WI38 (cell line): ENCODE measurements around the gene CYCS.
A peak's percentile ranks its signal among the peaks of the same experiment; 100 is the strongest.
"Not testable (repeated sequence)": the region's sequence is repeated elsewhere in the genome, so short reads cannot be mapped to it uniquely, and the experiment has no call there.

Experiments
- H3K4me3 ChIP-seq: 2 replicates; pipeline ENCODE4 v1.5.1; 2011; ENCODE audit warnings: low read depth, mild to moderate bottlenecking, control low read depth, low read length
- TF ChIP-seq, protein P1 (sequence below): IDR thresholded peaks from 2 replicates; pipeline ENCODE4 v1.5.1; 2012; ENCODE audit warnings: low read depth, mild to moderate bottlenecking, control low read depth, low read length

Gene CYCS

DNA sequence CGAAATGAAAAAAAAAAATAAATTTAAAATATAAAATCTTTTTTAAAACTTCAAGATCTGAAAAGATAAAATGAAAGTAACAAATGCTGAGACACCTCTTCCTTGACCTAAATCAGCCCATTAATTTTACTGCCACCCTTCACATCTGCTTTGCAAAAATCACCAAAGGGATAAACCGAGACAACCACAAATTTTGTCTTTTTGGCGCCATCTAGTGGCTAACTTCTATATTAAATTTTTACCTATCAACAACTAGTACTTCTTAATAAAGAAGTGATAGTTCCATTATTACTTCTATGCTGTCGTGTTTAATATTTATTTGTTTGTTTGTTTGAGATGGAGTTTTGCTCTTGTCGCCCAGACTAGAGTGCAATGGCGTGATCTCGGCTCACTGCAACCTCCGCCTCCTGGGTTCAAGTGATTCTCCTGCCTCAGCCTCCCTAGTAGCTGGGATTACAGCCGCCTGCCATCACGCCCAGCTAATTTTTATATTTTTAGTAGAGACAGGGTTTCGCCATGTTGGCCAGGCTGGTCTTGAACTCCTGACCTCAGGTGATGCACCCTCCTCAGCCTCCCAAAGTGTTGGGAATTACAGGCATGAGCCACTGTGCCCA lies 35.0 kb upstream of the CYCS start:
- TF ChIP-seq, protein P1, sequence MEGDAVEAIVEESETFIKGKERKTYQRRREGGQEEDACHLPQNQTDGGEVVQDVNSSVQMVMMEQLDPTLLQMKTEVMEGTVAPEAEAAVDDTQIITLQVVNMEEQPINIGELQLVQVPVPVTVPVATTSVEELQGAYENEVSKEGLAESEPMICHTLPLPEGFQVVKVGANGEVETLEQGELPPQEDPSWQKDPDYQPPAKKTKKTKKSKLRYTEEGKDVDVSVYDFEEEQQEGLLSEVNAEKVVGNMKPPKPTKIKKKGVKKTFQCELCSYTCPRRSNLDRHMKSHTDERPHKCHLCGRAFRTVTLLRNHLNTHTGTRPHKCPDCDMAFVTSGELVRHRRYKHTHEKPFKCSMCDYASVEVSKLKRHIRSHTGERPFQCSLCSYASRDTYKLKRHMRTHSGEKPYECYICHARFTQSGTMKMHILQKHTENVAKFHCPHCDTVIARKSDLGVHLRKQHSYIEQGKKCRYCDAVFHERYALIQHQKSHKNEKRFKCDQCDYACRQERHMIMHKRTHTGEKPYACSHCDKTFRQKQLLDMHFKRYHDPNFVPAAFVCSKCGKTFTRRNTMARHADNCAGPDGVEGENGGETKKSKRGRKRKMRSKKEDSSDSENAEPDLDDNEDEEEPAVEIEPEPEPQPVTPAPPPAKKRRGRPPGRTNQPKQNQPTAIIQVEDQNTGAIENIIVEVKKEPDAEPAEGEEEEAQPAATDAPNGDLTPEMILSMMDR, result 0 out of 2 replicates have a peak, but pooled peaks have one; percentile 6
- not testable (repeated sequence) for H3K4me3 ChIP-seq

DNA sequence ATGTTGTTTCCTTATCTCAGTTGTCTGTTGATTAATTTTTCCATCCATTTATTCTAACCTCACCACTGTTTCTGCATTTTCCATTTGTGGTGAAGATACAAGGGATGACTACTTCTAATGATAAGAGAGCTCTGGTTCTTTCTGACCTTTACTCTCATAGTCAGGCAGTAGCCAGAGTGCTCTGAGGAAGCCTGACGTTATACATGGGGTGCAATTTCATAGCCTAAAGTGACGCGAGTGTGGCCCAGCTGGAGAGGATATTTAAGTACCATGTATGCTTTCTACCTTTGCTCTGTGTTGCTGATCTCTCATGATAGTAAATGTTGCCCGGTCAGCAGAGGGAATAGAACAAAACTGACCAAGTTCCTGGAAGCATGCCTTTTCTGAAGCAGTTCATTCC lies 33.9 kb upstream of the CYCS start:
- H3K4me3 ChIP-seq, result no peak overlapping the region
- TF ChIP-seq, protein P1, result no peak

DNA sequence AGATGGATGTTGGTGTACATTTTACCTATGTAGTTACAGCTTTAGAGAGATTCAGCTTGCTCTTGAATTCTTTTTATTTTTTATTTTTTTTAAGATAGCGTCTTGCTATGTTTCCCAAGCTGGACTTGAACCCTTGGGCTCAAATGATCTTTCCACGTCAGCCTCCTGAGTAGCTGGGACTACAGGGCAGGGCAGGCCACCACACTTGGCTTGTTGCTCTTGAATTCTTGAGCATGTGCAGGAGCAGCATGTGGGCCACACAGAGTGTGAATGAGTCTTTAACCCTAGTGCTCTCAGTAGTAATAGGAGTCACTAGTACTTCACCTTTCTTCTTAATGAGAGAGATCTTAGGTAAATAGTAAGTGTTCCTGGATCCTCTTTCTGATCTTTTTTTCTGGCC lies 26.7 kb upstream of the CYCS start:
- TF ChIP-seq, protein P1, result no peak
- no peak overlapping the region for H3K4me3 ChIP-seq

DNA sequence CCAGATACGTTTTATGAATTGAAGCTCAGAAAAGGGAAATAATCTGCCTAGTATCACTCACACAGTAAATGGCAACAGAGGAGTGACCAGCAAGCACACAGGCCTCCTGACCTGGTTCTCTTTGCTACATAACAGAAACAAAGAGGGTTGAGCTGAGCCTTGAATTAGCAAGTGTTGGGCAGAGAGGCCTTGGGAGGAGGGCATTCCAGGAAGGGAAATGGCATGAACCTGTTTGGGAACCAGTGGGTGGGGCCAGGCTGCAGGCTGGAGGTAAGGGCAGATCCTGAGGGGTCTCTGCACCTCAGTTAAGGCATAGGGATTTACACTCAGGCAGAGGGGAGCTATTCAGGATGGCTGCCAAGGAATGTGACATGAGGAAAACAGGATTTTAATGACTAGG lies 24.8 kb upstream of the CYCS start:
- TF ChIP-seq, protein P1, result no peak
- H3K4me3 ChIP-seq, result no peak overlapping the region

DNA sequence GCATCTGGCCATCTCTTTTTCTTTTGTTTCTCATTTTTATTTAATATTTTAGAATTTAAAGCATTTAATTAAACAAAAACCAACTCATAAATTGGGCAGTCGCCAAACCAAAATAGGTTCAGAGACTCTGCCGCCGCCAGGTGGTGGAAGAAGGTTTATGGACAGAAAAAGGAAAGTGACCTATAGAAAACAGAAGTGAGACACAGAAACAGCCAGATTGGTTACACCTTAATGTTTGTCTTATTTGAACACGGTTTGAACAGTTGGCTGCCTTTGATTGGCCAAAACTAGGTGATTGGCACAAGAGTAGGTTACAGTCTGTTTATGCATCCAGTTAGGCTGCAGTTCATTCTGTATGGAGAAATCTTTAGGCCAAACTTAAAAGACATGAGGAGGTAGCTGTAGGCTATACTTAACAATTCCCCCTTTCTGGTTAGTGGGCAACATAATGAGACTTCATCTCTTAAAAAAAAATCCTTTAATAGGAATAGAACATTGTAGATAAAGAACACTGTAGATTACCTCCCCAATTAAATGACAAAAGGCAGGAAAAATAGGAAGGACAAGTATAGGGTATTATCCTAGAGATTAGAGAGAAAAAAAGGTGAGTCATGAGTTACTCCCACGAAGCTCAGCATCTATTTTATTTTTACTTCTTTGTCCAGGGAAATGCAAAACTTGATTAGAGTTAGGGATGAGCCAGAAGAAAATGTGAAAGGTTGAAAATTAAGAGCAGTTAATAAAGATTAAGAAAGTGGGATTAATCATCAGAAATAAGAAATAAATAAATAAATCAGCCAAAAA lies 23.9 kb upstream of the CYCS start:
- H3K4me3 ChIP-seq, result no peak overlapping the region
- TF ChIP-seq, protein P1, result no peak

GRCh38 chr7:25143763-25144162 lies 18.7 kb upstream of the CYCS start:
- TF ChIP-seq, protein P1, result no peak
- H3K4me3 ChIP-seq, result no peak overlapping the region

DNA sequence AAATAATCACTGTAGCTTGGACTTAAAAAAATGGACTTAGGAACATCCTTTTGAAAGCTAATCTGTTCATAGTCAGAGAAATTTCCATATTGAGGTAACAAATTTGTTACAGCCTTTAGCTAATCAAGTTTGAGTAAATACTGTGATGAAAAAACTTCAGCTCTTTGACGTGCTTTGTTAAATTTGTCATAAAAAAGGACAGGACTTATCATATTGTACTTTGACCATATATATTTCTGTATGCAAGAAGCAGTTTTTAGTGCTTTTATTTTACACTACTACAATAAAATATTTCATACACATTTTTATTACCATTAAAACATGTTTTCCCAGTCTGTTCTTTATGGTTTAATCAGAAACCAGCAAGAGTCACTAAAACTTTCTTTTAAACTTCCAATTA lies 14.5 kb upstream of the CYCS start:
- no peak overlapping the region for H3K4me3 ChIP-seq
- TF ChIP-seq, protein P1, result no peak
